NT2/D1 (cell line): Measurements from ENCODE around the gene PER1.

Experiments
- DNase-seq: peaks from one replicate; pipeline ENCODE4 v3.0.0-alpha.2; 2011; ENCODE audit warnings: low read depth, low spot score
- H3K27me3 ChIP-seq: 2 replicates; pipeline ENCODE4 v1.6.0; 2011; ENCODE audit warnings: mild to moderate bottlenecking; ENCODE audit not compliant: insufficient read length, insufficient read depth
- H3K36me3 ChIP-seq: 2 replicates; pipeline ENCODE4 v1.6.1; 2011; ENCODE audit warnings: mild to moderate bottlenecking, low read length, mixed read lengths; ENCODE audit not compliant: insufficient read depth, insufficient read length
- H3K4me1 ChIP-seq: 2 replicates; pipeline ENCODE4 v1.5.1; 2011; ENCODE audit not compliant: insufficient read depth, insufficient read length
- H3K4me3 ChIP-seq: 2 replicates; pipeline ENCODE4 v1.5.1; 2011; ENCODE audit warnings: low read depth; ENCODE audit not compliant: insufficient read length
- H3K9ac ChIP-seq: 2 replicates; pipeline ENCODE4 v1.6.0; 2011; ENCODE audit warnings: low read depth; ENCODE audit not compliant: insufficient read length
- H3K9me3 ChIP-seq: 2 replicates; pipeline ENCODE4 v1.5.1; 2011; ENCODE audit warnings: mild to moderate bottlenecking, low read length; ENCODE audit not compliant: insufficient read depth
- SUZ12 ChIP-seq: IDR thresholded peaks from 2 replicates; pipeline ENCODE4 v1.6.1; 2011; ENCODE audit not compliant: insufficient read length, insufficient read depth; ENCODE audit errors: extremely low read depth
- YY1 ChIP-seq: IDR thresholded peaks from 2 replicates; pipeline ENCODE4 v1.6.1; 2011; ENCODE audit not compliant: insufficient read length, insufficient read depth
- ZNF274 ChIP-seq: IDR thresholded peaks from 2 replicates; pipeline ENCODE4 v1.6.1; 2011; ENCODE audit warnings: mild to moderate bottlenecking, low read depth, low read length

Gene PER1

DNA sequence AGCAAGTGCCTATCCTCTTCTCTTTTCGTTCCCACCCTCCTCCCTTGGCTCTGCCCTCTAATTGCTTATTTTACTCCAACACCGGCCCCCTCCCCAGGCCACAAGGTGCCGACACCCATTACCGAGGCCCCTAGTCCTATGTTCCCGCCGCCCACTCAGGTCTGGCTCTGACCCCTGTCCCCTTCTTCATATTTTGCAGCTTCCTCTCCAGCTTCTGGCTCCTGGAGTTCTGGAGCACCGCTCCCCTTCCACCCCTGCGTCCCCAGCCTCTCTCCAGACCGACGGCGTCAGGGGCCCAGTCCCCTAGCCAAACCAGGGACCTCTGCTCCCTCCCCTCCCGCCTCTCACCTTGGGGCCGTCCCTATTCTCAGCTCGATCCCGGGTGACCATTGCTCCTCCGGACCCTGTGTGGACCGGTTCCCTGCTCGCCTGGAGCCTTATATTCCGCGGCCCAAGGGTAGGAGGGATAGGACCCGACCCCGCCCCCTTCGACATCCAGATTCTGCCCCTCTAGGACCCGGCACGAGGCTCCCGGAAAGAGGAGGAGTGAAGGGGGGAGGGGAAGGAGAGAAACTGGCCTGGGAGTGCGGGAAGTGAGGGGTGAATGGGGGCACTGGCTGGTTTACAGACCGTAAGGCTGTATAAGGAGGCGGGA lies 28.4 kb downstream of the PER1 start, which contains the start of gene HES7:
Gene HES7 (minus strand): TSS at position 412 of the 655 bp plus-strand sequence. CDS start 22 bp downstream, at position 390.
- Histone ChIP-seq H3K4me3 (peak within 1 kb of the TSS; percentile 53), H3K9me3 (no peaks in the 10 kb centered on the region), H3K9ac (peak within 1 kb of the TSS; percentile 76), H3K27me3 (peaks cover 60% of the 10 kb centered on the region), H3K36me3 (no peaks in the 10 kb centered on the region), H3K4me1 (peaks cover 2% of the 10 kb centered on the region)
- no peak for TF ChIP-seq SUZ12
- TF ChIP-seq ZNF274: no peak
- TF ChIP-seq YY1: no peak
- DNase-seq: no peak

- Histone ChIP-seq H3K4me3 (peak overlapping the region; percentile 53), H3K9me3 (no peaks in the 10 kb centered on the region), H3K4me1 (peaks cover 4% of the 10 kb centered on the region), H3K27me3 (peaks cover 57% of the 10 kb centered on the region), H3K9ac (peak overlapping the region; percentile 76), H3K36me3 (no peaks in the 10 kb centered on the region)
- peak; percentile 52 for TF ChIP-seq SUZ12
- no peak for TF ChIP-seq ZNF274
- DNase-seq: no peak
Observed at GRCh38 chr17:8122924-8123694, 29.1 kb downstream of the PER1 start.

- H3K9ac ChIP-seq: peak overlapping the region; percentile 76
- no peaks in the 10 kb centered on the region for H3K9me3 ChIP-seq
- DNase-seq: no peak
- H3K27me3 ChIP-seq: peaks cover 57% of the 10 kb centered on the region
- peak overlapping the region; percentile 53 for H3K4me3 ChIP-seq
- H3K4me1 ChIP-seq: peaks cover 4% of the 10 kb centered on the region
- no peaks in the 10 kb centered on the region for H3K36me3 ChIP-seq
- peak; percentile 73 for TF ChIP-seq SUZ12
- no peak for TF ChIP-seq YY1
Observed at GRCh38 chr17:8122422-8122923, 29.7 kb downstream of the PER1 start.

GRCh38 chr17:8121681-8122421 lies 30.4 kb downstream of the PER1 start:
- peaks cover 57% of the 10 kb centered on the region for H3K27me3 ChIP-seq
- H3K9ac ChIP-seq: peak overlapping the region; percentile 21
- H3K4me3 ChIP-seq: peak overlapping the region; percentile 53
- H3K36me3 ChIP-seq: no peaks in the 10 kb centered on the region
- no peaks in the 10 kb centered on the region for H3K9me3 ChIP-seq
- DNase-seq: no peak
- H3K4me1 ChIP-seq: peaks cover 4% of the 10 kb centered on the region
- TF ChIP-seq ZNF274 (no peak), SUZ12 (no peak), YY1 (no peak)

GRCh38 chr17:8121407-8121680 lies 30.9 kb downstream of the PER1 start:
- peaks cover 4% of the 10 kb centered on the region for H3K4me1 ChIP-seq
- no peaks in the 10 kb centered on the region for H3K9me3 ChIP-seq
- H3K27me3 ChIP-seq: peaks cover 59% of the 10 kb centered on the region
- no peak for DNase-seq
- no peak for TF ChIP-seq YY1
- TF ChIP-seq ZNF274: no peak
- no peak for TF ChIP-seq SUZ12
- peak overlapping the region; percentile 63 for H3K4me3 ChIP-seq
- H3K9ac ChIP-seq: no peak overlapping the region
- no peaks in the 10 kb centered on the region for H3K36me3 ChIP-seq

DNA sequence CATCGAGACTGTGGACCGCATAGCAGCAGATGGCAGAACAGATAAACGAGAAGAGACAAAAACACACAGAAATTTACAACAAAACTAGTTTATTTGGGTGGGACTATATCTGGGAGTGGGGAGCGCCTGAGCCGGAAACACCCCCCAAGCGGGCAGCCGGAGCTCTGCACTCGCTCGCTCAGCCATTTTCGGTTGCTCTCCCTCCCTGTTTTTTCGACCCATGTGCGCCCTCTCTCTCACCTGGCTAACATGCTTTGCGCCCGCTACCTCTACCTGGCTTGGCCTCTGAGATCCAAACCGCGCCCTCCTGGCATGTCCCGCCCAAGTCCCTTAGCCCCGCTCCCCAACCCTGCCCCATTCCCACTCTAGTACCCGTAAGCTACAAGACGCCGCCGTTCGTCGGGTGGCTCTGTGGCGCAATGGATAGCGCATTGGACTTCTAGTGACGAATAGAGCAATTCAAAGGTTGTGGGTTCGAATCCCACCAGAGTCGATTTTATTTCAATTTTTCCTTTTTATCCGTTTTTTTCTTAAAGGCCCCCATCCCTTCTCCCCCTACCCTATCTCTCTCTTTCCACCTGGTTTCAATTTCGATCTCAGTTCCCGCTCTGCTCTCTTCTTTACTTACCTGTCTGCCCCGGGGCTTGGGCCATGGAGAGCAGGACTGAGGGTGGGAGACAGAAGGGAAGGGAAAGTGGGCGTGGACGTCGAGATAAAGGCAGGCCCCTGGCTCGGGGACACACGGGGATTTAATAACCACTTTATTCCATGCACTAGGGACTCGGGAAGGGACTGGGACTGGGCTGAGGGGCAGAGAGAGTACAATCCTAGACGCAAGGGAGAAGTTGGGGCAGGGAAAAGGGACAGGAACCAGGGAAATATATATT lies 31.4 kb downstream of the PER1 start:
- Histone ChIP-seq H3K4me1 (peaks cover 4% of the 10 kb centered on the region), H3K9ac (peak overlapping the region; percentile 75), H3K4me3 (peak overlapping the region; percentile 63), H3K9me3 (no peaks in the 10 kb centered on the region), H3K36me3 (no peaks in the 10 kb centered on the region), H3K27me3 (peaks cover 65% of the 10 kb centered on the region)
- TF ChIP-seq YY1: no peak
- TF ChIP-seq SUZ12: no peak
- no peak for TF ChIP-seq ZNF274
- DNase-seq: no peak
